Cardiac septum (tissue), 1 donor: ENCODE data around the gene LRSAM1. TPM values are rescaled to one million over a fixed set of nuclear protein-coding genes. Genes with fewer than 3 reads are reported as not detected.

Experiments used
- DNase-seq: peaks from one replicate; pipeline ENCODE4 v3.0.0-alpha.2; 2020; ENCODE audit warnings: low spot score
- intact Hi-C: fragments of 100-400 bp; cut with DNase I; formaldehyde crosslinking; loops from one replicate; pipeline ENCODE4 v1.14.0; 2022
- total RNA-seq: library from RNA; stranded (reverse); fragmentation: NEBNext Ultra II Directional; extraction: Animal tissue kit (Norgen Biotek cat#: 25700); gene quantifications from one replicate; pipeline ENCODE4 v1.2.1, GENCODE V29; 2021
- donor health status: DM: no; HTN: no; CAD: no.

Gene LRSAM1
- total RNA-seq, 1 donor from 2014 or later: 24.4 TPM

DNA sequence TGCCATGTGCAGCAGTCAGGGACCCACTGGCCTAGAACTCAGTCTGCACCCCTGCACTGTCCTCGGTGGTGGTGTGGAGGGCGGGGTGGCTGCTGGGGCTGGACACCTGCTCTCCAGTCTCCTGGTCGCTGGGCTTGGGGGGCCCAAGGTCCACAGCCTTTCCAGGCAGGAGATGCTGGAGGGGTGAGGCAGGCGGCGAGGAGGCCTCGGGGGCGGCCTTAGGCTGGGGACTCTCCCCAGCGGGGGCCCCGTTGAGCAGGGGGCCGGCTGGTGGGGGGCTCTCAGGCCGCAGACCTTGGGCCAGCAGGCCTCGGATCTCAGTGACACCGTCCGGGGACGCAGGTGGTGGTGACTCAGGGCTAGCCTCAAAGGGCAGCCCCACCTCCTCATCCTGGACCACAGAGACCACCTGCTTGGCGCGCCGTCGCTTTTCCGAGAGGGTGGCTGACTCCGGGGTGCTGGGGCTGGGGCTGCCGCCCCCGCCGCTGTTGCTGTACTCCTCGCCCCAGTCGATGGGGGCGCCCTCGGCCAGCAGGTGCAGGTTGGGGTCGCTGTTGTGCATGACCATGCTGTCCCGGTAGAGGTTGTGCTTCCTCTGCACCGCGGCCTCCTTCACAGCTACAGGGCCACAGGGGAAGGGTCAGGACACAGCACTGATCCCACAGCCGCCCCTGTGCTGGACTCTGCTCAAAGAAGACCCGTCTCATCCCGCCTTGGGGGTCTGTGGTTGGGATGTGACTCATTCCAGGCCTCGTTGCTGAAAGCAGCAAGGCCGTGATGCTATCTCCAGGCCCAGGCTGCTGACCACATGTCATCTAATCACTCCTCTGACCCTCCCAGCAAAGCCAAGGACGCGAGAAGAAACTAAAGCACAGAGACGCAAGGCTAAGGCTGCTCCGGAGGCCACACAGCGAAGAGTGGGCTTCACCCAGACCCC is 55.8 kb downstream of the LRSAM1 start:
- DNase-seq: no peak
- intact Hi-C loops: no loop called here

GRCh38 chr9:127507751-127508648 is 56.7 kb downstream of the LRSAM1 start:
- intact Hi-C loops: no loop called here
- DNase-seq: no peak

DNA sequence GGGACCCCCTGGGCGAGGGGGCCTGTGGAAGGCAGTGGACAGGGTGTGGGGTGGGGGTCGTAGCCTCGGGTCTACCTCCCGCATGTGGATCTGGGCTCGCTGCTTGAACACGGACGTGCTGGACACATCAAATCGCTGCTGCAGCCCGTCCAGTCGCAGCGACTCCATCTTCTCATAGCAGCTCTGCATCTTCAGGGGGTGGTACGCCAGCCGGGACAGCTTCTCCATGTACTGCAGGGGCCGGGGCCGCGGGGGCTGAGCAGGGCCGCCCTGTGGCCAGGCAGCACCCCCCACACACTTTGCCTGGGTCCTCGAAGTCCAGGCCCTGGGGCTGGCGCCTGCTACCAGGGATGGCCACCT is 57.6 kb downstream of the LRSAM1 start:
- intact Hi-C loops: no loop called here

DNA sequence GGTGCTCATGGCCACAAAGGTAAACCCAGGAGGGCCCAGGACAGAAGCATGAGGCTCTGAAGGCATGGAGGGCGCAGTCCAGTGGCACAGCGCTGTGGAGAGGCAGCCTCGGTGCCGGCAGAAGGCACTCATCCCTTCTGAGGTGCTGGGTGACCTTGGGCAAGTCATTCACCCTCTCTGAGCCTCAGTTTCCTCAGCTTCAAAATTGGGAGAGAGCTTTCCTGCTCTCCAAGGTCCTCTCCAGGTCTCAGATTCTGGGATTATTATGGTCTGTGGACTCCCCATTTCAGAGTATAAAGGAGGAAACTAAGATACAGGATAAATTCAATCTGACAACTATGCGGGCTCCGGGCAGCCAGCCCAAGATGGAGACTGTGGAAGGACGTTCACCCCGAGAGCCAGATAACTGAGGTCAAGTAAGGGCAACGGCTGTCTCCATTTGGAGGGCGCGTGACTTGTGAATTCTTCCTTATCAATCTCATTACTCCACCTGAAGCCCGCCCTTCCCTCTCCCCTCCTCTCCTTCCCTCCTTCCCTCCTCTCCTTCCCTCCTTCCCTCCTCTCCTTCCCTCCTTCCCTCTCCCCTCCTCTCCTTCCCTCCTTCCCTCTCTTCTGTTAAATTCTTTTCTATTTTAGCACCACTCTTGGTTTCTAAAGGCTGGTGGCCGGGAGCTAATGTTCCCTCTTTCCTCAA is 58.1 kb downstream of the LRSAM1 start:
- intact Hi-C loops: no loop called here
- DNase-seq: no peak

More for the DNA sequence above, 57.6 kb downstream of the LRSAM1 start:
- DNase-seq: no peak

DNA sequence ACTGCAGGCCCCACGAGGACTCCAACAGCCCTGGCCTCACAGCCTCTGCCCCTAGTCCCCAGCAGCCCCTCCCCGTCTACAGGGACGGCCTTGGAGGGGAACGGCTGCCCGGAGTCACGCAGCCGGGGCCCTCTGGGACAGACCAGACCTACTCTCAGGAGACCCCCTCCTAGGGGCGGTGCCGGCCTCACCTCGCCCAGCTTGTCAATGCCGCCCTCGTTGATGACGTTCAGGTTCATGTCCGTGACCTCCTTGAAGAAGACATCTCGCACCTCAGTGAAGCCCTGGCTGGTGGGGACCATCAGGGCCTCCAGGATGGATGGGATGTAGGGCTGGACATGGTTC is 58.6 kb downstream of the LRSAM1 start:
- intact Hi-C loops: no loop called here
- no peak for DNase-seq

GRCh38 chr9:127514468-127514867 is 63.2 kb downstream of the LRSAM1 start:
- intact Hi-C loops: no loop called here
- DNase-seq: no peak

- no peak for DNase-seq
- intact Hi-C loops: no loop called here
These were observed 65.7 kb downstream of the LRSAM1 start for GRCh38 chr9:127516835-127517607.

DNA sequence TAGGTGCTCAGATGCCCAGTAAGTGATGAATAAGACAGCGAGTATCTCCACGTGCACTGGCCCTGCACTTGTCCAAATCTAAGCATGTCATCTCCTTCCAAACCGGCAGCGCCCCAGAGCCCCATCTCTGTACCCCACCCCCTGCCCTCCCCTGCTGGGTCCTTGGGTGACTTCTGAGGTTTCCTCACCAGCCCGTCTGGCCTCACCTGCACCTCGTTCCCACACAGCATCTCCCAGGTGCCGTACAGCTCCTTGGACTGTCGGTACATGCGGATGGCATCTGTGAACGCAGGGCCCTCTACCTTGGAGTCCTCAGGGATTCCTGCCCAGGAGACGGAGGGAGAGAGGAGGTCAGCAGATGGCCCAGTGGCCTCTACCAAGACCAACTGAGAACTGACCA is 66.3 kb downstream of the LRSAM1 start:
- intact Hi-C loops: no loop called here
- DNase-seq: no peak

DNA sequence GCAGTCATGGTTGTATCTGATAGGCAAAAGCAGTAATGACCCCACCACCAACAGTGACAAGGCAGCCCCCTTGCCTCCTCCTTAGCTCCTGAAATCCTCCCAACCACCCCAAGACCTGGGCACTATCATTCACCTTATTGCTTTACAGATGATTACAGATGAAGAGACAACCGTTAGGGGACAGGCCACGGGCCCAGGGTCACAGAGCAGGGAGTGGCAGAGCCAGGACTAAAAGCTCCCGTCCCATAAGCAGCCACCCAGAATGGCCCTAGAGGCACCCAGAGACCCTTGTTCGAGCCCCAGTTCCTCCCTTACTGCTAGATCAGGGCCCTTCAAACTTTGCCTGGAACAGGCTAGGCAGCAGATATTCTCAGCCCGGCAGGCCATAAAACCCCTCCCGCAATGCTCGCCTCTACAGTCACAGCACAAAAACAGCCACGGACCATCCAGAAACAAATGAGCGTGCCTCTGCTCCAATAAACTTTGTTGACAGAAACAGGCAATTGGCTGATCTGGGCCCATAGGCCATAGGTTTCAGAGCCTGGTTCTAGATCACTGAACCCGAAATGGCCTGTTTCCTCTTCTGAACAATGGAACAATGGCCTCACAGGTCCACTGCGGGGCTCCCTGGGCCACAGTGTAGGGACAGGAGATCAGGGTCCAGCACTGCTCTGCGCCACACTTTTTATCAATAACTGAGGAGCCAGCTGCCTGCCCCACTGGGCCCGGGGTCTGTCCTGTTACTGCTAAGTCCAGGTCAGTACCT is 67.0 kb downstream of the LRSAM1 start:
- DNase-seq: no peak
- intact Hi-C loops: no loop called here

DNA sequence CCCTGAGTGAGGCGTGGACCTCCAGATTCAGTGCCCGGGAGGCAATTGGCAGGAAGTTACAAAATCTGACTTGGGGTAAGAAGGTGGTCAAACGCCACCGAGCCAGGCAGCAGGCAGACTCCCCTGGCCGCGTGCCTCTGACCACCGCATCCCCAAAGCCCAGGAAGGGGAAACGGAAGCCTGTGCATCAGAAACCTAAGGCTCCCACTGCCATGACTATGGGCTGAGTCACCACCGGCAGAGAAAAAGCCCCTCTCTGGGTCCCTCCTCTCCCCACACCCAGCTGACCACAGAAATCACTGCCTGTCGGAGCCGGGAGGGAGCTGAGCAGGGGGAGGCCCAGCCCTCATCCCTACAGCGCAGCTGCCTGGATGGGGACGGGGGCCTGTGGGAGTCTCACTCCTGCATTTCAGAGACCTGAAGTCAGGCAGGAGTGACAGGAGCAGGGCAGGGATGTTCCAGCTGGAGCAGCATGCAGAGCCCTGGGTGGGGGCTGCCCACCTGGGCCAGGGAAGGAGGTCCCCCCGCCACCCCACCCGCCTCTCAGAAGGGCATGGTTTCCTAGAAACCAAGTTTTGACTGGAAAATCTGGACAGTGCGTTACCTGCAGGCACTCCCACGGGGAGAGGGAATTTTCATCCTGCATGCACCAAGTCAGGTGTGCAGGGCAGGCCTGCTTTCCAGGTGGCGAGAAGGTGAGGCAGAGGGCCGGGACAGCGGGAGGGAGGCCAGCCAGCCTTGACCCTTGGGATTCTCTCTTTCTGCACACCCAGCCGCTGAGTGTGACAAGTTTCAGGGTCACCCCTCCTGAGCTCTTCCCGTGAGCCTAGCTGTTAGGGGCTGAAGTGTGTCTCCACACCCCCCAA is 68.2 kb downstream of the LRSAM1 start:
- DNase-seq: no peak
- intact Hi-C loops: loop anchor here (5.0 kb wide), 1 partner anchor 43 kb away; no protein-coding TSS in a partner anchor

DNA sequence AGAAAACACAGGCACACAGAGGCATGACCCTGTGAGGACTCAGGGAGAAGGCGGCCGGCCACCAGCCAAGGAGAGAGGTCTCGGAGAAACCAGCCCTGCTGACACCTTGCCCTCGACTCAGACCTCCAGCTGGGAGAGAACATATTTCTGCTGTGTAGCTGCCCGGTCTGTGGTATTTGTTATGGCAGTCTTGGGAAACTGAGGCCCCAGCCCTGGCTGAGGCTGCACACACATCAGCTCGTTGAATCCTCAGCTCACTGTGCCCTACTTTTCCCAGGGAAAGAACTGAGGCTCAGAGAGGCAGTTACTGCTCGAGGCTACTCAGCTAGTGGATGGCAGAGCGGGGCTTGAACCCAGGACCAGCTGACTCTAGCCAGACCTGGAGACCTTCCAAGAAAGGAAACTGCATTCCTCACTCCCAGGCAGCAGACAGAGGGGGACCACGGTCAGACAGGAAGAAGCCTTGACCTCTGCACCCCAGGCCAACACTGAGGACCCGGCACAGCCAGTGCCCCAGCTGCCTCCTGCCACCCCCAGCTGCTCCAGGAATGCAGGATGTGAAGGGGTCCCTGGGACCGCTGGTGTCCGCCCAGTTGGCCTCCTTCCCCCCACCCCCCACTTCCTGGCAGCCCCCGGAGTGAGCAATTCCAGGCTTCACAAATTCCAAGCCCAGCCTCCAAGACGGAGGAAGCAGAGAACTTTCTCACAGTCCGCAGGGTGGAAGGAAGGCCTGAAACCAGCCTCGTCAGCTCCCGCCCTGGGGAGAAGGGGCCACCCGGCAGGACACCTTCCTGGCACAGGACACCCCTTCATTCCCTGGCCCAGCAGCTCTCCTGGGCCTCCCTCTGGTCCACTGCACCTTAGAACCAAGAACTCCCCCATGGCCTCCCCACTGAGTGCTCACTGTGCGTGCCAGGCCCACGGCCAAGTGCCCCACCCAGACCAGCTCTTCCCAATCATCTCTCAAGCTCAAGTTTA is 69.9 kb downstream of the LRSAM1 start:
- no peak for DNase-seq
- intact Hi-C loops: loop anchor here (5.0 kb wide), 1 partner anchor 41 kb away; no protein-coding TSS in a partner anchor

DNA sequence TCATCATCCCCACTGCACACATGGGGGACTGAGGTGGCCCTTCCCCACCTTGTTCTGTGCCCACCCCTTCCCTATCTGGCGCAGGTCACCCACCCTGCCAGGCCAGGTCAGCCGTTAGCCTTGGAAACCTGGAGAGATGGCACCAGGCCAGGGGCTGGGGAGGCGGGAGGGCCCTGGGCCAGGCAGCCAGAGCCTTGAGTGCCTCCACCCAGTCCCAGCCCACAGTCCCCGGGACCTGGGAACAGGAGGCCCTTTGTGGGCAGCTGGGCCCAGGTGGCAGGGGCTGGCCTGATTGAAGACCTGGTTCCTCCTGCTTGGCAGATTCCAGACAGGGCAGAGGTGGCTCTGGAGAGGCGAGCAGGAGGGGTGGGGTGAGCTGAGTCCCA is 70.6 kb downstream of the LRSAM1 start:
- intact Hi-C loops: loop anchor here (5.0 kb wide), 1 partner anchor 40 kb away; no protein-coding TSS in a partner anchor

GRCh38 chr9:127522727-127523126 is 71.4 kb downstream of the LRSAM1 start:
- DNase-seq: no peak
- intact Hi-C loops: loop anchor here (5.0 kb wide), 1 partner anchor 40 kb away; no protein-coding TSS in a partner anchor

More for the DNA sequence above, 70.6 kb downstream of the LRSAM1 start:
- no peak for DNase-seq

DNA sequence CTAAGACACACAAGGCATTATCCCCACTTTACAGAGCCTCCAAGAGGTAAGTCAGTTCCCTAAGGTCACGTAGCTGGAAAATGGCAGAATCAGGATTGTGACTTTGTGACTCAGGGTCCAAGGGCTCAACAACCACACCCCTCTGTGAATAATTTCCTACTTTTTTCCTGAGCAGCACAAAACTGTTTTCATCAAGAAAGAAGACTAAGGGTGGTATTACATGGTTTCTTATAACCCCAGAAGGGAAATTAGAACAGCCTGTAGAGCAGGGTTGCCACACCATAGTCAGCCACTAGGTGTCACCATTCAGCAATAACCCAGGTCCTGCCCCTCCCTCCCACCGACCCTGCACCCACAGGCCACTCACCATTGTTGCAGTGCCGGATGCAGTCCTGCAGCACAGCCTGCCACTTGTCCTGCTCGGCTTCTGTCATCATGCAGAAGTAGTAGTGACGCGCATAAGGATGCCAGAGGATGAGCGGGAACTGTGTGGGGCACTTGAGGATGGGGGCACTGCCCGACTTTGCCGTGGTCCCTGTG is 72.1 kb downstream of the LRSAM1 start:
- no peak for DNase-seq
- intact Hi-C loops: loop anchor here (5.0 kb wide), 1 partner anchor 39 kb away; no protein-coding TSS in a partner anchor

GRCh38 chr9:127524373-127524772 is 73.1 kb downstream of the LRSAM1 start:
- intact Hi-C loops: loop anchor here (5.0 kb wide), 1 partner anchor 38 kb away; no protein-coding TSS in a partner anchor

More at GRCh38 chr9:127524373-127524772, 73.1 kb downstream of the LRSAM1 start:
- DNase-seq: no peak
